HepG2 (cell line): ENCODE data around the gene UBAC1. TPM values are rescaled to one million over a fixed set of nuclear protein-coding genes. Genes with fewer than 3 reads are reported as not detected.

Experiments used
- EEA1 ChIP-seq: sonication (generic); formaldehyde crosslinking; IDR thresholded peaks from 2 replicates; pipeline ENCODE4 v1.5.1; 2020; ENCODE audit warnings: mild to moderate bottlenecking, missing genetic modification reagents, borderline replicate concordance
- EP300 ChIP-seq, 3 experiments: sonication (generic) in 1 of 3; formaldehyde crosslinking in 1 of 3; IDR thresholded peaks; 2 replicates each; pipeline versions ENCODE4 v1.5.1 to v1.6.1; 2011 to 2020; ENCODE audit warnings: low read depth in 2 of 3, low read length in 2 of 3, borderline replicate concordance in 1 of 3, improper control_type of control experiment in 1 of 3, mild to moderate bottlenecking in 1 of 3, missing genetic modification reagents in 1 of 3, moderate library complexity in 1 of 3
- HDAC1 ChIP-seq: sonication (generic); formaldehyde crosslinking; IDR thresholded peaks from 2 replicates; pipeline ENCODE4 v1.5.1; 2020; ENCODE audit warnings: mild to moderate bottlenecking, missing genetic modification reagents
- PLRG1 ChIP-seq: fragments of 450-650 bp; conservative IDR thresholded peaks from 2 replicates; pipeline ENCODE4 v1.6.1; 2016
- PRDM15 ChIP-seq: sonication (generic); formaldehyde crosslinking; IDR thresholded peaks from 2 replicates; pipeline ENCODE4 v1.4.0; 2020; ENCODE audit warnings: missing genetic modification reagents
- PRDM4 ChIP-seq: sonication (generic); formaldehyde crosslinking; IDR thresholded peaks from 2 replicates; pipeline ENCODE4 v1.9.0; 2021; ENCODE audit warnings: missing genetic modification reagents, borderline replicate concordance
- USF2 ChIP-seq, 2 experiments: sonication (generic) in 1 of 2; formaldehyde crosslinking in 1 of 2; IDR thresholded peaks; 2 replicates each; pipeline versions ENCODE4 v1.5.1 to v1.6.1; 2011 to 2020; ENCODE audit warnings: borderline replicate concordance in 1 of 2, low read depth in 1 of 2, low read length in 1 of 2, mild to moderate bottlenecking in 1 of 2, missing genetic modification reagents in 1 of 2, moderate library complexity in 1 of 2
- ZNF878 ChIP-seq: sonication (generic); formaldehyde crosslinking; IDR thresholded peaks from 2 replicates; pipeline ENCODE4 v1.8.1; 2023; ENCODE audit warnings: mild to moderate bottlenecking, missing genetic modification reagents, moderate library complexity
- polyA plus RNA-seq, 8 experiments: library from polyadenylated mRNA; depleted of rRNA in 3 of 8; stranded (reverse) in 7 of 8; unstranded in 1 of 8; fragments of >200 nt; fragmentation: Illumina TruSeq in 4 of 8; extraction: Trizol in 4 of 8; gene quantifications; 2 replicates each; pipeline versions ENCODE4 v1.2.1 to v1.2.3, GENCODE V29; 2011 to 2016; ENCODE audit warnings: low read depth in 4 of 8, missing spikeins in 1 of 8, mixed read lengths in 1 of 8; ENCODE audit not compliant: insufficient read depth in 1 of 8
- total RNA-seq, 5 experiments: library from RNA; depleted of rRNA; stranded (reverse); fragments of >200 nt; fragmentation: Illumina TruSeq; extraction: Trizol; gene quantifications; 2 replicates each; pipeline ENCODE4 v1.2.3, GENCODE V29; 2016; ENCODE audit warnings: low read depth in 1 of 5
- TF ChIP-seq, protein P1 (sequence below): sonication (generic); formaldehyde crosslinking; IDR thresholded peaks from 2 replicates; pipeline ENCODE4 v1.5.0; 2020; ENCODE audit warnings: mild to moderate bottlenecking, missing genetic modification reagents, borderline replicate concordance

UBAC1 gene
- total and polyA plus RNA-seq, 2 of the 13 experiments (the other 11 are each of a cell fraction or from before 2014, with no cell fraction given), result 32.2 to 34.1 TPM

- TF ChIP-seq PRDM4 (no peak), ZNF878 (CRISPR knock-in tag) (no peak), PLRG1 (no peak), EP300 (IDR thresholded peaks at IDR 0.05; ENCODE audit: low read depth in 2 of 2, low read length in 2 of 2) (no peak), EP300 (CRISPR knock-in tag; IDR thresholded peaks at IDR 0.05; ENCODE audit: borderline replicate concordance) (no peak), PRDM15 (CRISPR knock-in tag) (0 out of 2 replicates have a peak, but pooled peaks have one; percentile 5), HDAC1 (0 out of 2 replicates have a peak, but pooled peaks have one; percentile 33), USF2 (IDR thresholded peaks at IDR 0.05; ENCODE audit: low read depth, low read length) (no peak), USF2 (CRISPR knock-in tag; IDR thresholded peaks at IDR 0.05; ENCODE audit: borderline replicate concordance) (no peak), EEA1 (CRISPR knock-in tag) (no peak)
- TF ChIP-seq, protein P1, sequence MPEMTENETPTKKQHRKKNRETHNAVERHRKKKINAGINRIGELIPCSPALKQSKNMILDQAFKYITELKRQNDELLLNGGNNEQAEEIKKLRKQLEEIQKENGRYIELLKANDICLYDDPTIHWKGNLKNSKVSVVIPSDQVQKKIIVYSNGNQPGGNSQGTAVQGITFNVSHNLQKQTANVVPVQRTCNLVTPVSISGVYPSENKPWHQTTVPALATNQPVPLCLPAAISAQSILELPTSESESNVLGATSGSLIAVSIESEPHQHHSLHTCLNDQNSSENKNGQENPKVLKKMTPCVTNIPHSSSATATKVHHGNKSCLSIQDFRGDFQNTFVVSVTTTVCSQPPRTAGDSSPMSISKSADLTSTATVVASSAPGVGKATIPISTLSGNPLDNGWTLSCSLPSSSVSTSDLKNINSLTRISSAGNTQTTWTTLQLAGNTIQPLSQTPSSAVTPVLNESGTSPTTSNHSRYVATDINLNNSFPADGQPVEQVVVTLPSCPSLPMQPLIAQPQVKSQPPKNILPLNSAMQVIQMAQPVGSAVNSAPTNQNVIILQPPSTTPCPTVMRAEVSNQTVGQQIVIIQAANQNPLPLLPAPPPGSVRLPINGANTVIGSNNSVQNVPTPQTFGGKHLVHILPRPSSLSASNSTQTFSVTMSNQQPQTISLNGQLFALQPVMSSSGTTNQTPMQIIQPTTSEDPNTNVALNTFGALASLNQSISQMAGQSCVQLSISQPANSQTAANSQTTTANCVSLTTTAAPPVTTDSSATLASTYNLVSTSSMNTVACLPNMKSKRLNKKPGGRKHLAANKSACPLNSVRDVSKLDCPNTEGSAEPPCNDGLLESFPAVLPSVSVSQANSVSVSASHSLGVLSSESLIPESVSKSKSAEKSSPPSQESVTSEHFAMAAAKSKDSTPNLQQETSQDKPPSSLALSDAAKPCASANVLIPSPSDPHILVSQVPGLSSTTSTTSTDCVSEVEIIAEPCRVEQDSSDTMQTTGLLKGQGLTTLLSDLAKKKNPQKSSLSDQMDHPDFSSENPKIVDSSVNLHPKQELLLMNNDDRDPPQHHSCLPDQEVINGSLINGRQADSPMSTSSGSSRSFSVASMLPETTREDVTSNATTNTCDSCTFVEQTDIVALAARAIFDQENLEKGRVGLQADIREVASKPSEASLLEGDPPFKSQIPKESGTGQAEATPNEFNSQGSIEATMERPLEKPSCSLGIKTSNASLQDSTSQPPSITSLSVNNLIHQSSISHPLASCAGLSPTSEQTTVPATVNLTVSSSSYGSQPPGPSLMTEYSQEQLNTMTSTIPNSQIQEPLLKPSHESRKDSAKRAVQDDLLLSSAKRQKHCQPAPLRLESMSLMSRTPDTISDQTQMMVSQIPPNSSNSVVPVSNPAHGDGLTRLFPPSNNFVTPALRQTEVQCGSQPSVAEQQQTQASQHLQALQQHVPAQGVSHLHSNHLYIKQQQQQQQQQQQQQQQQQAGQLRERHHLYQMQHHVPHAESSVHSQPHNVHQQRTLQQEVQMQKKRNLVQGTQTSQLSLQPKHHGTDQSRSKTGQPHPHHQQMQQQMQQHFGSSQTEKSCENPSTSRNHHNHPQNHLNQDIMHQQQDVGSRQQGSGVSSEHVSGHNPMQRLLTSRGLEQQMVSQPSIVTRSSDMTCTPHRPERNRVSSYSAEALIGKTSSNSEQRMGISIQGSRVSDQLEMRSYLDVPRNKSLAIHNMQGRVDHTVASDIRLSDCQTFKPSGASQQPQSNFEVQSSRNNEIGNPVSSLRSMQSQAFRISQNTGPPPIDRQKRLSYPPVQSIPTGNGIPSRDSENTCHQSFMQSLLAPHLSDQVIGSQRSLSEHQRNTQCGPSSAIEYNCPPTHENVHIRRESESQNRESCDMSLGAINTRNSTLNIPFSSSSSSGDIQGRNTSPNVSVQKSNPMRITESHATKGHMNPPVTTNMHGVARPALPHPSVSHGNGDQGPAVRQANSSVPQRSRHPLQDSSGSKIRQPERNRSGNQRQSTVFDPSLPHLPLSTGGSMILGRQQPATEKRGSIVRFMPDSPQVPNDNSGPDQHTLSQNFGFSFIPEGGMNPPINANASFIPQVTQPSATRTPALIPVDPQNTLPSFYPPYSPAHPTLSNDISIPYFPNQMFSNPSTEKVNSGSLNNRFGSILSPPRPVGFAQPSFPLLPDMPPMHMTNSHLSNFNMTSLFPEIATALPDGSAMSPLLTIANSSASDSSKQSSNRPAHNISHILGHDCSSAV (CRISPR knock-in tag), result no peak
These were observed 529 bp downstream of the UBAC1 start (continued) for GRCh38 chr9:135960411-135961276.
